Forelimb muscle (tissue), 1 donor: ENCODE measurements around the gene TLL2. TPM values are rescaled to one million over a fixed set of nuclear protein-coding genes. Genes with fewer than 3 reads are reported as not detected.

ENCODE experiments used
- DNase-seq: peaks from one replicate; pipeline ENCODE4 v3.0.0-alpha.2; 2013; ENCODE audit warnings: low read depth
- polyA plus RNA-seq: library from polyadenylated mRNA; unstranded; fragments of 120-200 nt; gene quantifications from one replicate; pipeline ENCODE4 v1.2.1, GENCODE V29; 2013; ENCODE audit not compliant: insufficient read length

Gene TLL2
- polyA plus RNA-seq, 1 donor, result 2.1 TPM

DNA sequence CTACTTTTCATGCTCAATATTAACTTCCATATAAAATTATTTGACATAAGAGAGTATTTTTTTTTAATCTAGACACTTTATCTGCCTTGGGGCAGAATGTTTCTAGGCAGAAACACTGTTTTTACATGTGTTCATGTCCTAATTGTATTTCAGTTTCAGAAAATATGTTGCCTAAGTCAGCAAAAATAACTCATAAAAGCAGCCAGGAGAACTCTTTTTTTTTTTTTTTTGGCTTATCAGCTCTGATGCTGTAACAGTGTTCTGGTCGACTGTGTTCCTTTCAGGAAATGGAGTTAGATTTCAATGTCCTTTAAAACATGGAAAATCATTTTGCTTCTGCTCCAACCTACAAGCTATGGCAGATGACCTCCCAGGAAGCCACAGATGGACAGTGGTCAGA, 91.7 kb downstream of the TLL2 start:
- DNase-seq, result no peak

DNA sequence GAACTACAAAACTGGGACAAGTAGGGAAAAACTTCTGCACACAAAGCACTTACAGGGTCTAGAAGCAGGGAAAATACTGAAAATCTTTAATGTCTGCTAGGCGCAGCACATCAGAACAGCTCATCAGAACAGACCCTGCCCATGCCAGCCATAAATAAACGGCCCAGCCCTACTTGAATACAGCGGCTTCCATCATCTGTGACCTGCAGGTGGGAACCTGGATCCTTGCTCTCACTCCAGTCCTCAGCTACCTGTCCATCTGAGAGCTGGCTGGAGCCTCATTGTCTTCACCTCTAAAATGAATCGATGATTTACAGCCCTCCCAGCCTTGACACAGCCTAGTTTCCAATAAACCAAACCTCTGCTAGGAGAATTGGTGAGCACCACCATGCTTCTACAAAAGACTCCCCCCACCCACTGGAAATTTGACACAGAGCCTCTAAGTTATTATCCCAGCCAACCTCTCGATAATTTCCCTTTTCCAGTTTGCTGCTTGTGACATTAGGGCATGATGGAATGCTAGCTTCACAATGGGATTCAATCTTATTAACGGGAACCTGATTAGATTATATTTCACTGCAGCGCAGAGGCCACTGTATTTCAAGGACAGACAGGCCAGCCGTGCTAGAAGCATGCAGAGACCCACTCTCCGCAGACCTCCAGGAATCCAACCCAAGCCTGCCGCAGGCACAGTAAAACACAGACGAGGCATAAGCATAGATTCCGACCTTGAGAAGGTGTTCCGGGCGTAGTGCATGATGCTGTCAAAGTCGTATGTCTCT, 93.3 kb downstream of the TLL2 start:
- no peak for DNase-seq

DNA sequence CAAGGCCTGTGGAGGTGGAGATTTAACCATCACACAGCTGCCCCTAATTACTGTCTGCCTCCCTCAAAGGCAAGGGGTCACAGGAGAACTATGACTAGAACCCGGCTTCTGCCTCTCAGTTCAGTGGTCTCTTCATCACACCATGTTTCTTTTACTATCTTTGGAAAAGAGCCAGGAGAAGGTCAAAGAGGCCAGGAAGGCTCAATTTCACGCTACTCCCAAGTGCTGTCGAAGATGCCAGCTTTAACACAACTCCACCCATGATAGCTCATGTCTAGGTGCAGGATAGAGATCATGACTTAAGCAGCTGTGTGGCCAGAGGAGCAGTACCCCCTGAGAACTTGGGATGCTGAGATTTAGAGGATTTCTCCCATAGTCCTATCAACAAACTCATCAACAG, 94.4 kb downstream of the TLL2 start:
- DNase-seq, result no peak

DNA sequence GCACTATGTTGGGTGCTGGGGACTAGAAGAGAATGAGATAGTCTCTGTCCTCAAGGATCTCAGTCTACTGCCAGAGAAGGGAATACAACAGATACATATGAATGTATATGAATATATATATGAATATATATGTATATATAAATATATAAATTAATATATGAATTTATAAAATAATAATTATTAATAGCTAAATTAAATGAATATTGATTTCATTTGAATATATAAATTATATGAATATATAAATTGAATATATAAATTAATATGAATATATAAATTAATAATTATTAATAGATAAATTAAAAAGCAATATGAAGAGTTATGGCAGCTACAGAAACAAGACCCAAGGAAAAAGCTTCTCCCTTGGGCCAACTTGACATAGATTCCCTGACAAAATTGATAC, 95.1 kb downstream of the TLL2 start:
- DNase-seq, result no peak

DNA sequence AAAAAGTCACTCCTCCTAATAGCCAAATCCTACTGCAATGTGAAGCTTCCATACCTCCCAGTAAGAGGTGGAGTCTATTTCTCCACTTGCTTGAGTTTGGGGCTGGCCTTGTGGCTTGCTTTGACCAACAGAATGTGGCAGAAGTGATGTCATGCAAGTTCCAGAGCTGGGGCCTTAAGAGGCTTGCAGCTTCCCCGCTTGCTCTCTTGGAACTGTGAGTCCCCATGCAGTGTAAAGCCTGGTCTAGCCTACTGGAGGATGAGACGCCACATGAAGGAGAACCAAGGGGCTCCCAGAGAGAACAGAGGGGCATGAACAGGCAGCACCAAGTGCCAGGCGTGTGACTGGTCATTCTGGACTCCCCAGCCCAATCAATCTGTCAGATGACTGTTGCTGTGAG, 96.3 kb downstream of the TLL2 start:
- DNase-seq, result no peak

DNA sequence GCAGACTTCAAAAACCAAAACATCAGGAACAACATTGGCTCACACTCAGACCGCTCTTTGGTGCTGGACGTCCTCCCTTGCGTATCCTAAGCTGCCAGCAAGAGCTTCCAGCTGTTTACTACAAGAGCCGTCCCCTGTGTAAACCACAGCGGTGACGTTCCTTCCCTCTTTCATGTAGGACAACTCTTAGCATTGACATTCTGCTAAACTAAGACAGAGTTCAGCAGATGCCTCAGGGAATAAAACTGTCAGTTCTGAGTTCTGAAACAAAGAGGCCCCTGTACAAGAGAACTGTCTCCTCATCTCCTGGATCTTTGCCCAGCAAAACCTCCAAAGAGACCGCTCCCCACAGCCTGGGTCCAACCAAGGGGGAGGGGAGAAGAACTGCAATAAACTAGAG, 97.1 kb downstream of the TLL2 start:
- DNase-seq, result peak; percentile 40

DNA sequence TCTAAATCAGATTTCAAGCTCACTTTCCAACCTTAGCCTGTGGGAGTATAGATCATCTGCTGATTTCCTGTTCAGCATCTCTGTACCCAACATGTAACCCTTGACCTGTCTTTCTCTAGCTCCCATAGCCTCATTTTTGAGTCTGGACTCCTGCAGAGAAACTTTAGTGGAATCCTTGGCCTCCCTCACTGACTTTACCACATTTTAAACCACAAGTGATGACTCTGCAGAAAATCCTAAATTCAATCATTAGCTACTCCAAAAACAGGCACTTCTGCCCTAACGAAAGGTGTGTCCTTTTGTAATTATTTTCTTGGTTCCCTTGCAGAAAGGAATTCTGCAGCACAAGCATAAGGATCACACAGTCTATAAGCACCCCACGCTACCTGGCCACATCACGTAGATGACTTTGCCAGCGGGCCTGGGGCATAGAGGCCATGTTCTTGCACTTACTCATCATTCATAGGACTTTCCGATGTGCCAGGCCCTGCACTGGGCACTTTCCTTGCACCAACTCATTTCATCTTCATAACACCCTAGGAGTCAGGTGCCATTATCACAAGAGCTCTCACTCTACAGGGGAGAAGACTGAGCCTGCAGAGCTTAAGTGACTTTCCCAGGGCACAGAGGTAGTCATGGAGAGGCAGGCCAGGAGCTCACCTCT, 97.7 kb downstream of the TLL2 start:
- DNase-seq, result no peak

DNA sequence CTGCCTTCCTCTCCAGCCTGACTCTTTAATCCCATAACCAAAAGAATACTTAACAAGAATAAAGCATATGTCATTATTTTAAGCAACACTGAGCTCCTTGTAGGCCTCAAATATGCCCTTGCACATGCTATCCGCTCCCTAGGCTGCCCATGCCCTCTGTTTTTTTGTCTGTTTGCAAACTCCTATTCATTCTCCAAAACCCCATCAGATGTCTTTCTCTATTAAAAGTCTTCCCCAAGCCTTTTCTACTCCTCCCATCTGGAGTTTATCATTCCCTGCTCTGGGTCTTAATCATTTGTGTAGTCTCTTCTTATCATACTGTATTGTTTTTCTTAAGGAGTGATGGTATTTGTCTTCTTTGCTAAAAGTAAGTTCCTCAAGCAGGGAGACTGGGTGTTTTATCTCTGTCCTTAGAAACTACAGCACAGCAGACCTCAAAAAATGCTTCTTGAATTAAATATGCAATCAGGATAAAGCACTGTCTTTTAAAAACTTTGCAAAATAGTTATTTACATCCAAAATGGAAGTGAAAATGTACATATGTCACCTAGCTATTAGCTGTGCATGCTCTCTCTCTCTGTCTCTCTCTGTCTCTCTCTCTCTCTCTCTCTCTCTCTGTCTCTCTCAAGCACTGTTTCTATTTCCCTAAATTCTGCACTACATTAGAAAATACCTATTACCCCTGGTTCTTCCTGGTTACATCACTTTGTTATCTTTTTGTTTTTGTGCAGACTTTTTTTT, 98.4 kb downstream of the TLL2 start:
- no peak for DNase-seq

DNA sequence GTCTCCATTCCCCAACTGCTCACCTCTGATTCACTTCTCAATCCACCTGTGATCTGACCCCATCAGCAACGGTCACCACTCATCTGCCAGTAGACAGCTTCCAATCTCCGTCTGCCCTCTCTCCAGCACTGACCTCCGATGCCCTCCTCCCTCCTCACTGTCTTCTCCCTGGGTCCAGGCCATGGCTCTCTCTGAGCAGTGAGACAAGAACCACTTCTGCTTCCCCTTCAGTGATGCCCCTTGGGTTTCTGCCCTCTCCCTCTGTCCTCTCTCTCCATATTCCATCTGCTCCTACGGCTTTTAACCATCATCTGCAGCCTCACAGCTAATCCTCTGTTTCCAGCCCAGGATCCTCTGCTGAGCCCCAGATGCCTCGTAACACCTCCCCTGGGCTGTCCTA, 99.4 kb downstream of the TLL2 start:
- no peak for DNase-seq

DNA sequence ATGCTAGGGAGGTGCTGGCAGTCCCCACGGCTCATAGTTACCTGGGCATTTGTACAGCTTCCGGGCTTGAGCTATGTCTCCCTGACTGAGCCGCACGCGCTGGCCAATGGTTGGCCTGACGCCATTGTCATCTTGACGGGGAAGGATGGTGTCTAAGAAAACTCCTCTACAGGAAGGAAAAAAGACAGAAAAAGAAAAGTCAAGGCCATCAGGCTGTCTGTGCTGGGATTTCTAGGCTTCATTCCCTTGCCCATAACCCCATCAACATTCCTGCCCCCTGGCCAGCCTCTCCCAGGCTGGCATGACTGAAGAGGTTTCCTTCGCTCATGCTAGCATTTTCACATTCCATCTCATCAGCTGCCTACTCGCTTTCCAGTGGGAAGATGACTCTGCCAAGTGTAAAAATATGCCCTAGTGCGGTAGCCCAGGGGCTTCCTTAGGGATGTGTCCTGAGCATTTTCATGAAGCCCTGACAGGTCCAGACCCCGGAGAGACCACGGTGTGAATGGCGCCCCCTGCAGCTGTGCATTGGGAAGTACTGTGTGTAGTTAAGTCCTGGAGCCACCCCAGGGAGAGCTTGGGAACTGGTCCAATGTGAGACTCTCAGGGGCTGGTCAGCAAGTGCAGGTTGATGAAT, 100.5 kb downstream of the TLL2 start:
- no peak for DNase-seq

DNA sequence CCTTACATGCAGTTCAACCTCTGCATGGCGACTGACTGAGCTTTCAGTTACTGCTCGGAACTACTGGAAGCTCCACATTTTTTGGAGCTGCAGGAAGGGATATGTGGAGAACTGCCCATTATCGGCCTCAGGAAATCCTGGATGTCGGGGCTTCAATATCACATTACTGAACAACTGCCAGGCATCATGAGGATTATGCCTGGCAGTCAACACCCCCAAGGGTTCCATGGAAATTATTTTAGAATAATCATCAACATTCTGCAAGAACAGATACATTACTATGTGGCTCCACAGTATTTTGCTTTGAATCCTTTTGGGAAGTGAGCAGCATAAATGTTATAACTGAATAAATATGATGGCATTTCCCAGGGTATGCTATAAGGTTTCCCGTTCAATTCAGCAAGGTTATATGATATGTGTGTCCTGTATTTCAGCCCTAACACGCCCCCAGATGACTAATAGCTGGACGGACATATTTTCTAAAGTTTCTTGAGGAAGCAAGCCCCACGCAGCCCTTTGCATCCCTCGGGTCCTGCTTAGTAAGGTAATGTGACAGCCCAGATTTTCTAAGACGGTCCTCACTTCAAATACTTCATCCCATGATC, 101.9 kb downstream of the TLL2 start:
- DNase-seq, result no peak

DNA sequence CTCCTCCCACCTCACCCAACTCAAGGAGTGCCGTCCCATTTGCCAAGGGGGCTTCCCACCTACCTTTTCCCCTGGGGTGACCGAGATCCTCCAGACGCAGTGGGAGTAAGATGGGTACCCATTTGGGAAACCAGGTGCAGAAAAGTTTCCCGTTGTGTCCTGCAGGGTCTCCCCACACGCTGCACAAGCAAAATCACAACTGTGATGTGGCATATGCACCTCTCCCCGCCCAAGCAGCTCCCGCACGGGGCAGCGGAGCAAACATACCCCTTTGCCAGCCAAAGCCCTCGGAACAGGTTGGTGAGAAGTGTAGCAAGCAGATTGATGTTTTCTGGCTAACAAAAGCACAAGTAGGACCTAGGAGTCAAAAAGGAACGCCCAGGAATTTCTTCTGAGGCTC, 103.4 kb downstream of the TLL2 start:
- no peak for DNase-seq

DNA sequence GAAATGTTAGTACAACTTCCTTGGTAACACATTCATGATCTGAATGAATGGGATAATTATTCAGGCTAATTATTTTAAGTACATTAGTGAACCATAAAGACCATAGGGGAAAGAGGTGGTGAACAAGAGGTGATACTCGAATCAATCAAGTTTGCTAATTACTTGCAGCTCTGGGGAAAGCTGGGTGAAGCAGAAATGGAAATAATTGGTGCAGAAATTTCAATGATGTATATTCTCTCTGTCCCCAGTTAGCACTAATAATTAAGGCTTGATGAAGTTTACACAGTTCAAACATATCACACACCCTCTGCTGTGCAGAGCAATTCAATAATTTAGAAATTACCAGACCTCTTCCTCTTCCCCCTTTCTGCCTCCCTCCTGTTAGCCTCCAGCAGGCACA, 105.5 kb downstream of the TLL2 start:
- DNase-seq, result no peak

DNA sequence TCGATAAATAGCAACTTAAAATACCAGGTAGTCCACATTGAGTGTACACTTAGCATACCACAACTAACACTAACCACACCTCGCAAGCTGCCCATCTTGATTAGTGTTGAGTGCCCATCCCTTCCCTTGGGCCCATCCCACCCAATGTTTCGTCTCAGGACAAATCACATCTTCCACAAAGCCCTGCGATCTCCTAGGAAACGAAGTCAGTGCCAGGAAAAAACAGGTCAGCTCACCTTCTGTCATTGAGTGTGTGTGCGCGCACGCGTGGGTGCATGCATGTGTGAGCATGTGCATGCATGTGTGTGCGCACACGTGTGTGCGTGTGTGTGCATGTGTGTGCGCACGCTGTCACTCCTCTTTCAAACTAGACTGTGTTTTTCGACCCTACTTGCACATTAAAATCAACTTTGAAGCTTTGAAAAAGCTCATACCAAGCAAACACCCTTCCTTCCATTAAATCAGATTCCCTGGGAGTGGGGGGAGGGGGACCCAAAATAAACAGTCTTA, 106.1 kb downstream of the TLL2 start:
- no peak for DNase-seq

DNA sequence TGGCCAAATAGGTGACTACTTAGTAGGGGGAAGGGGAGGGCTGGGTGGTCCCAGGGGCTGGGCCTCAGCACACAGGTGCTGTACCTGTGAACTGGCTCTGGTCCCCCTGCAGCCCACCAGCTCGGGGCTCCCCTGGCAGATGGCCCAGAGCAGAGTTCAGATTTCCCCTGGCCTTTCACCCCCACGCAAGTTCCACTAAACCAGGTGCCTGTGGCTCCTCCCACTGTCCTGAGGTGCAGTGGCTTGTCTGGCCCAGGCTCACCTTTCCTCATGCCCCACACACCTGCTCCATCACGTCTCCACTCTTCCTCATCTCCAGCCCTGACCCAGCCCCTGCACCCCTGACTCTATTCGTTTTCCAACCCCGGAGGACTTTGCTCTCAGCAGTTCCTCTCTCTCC, 107.6 kb downstream of the TLL2 start:
- DNase-seq, result no peak

DNA sequence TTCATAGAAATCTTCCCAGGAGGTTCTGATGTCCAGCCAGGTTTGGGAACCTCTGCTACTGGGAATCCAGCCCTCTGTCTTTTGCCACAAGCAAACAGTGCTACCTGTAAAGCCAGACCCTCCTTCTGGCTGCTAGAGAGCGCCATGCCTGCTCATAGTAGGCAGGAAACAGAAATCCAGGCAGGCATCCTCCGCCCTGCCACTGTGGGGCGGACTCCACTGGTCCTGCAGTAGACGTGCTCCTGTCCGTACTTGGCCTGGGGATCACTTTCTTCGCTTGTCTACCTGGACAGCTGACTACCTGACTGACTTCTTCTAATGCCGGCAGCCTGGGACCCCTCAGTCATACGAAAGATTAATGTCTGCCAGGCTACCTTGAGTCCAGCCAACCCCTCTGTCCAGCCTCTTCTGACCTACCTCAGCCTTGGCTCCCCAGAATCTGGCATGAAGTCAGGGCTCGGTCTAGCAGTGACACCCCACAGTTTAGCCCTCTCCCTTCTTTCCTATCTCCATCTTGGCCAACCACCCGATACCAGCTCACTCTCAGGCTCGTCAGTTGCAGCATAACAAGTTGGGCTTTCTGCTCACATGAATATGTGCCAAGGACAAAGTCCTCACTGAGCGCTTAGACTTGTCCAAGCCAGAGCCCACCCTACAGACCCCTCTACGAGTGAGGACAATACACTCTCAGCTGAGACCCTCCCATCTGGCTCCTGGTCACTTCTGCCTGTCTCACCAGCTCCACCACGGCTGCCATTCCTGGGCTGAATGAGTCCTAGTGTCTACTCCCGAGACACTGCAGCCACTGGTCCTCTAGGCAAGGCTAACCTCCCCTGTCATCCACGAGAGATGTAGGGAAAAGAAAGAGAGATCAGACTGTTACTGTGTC, 111.1 kb downstream of the TLL2 start:
- no peak for DNase-seq

DNA sequence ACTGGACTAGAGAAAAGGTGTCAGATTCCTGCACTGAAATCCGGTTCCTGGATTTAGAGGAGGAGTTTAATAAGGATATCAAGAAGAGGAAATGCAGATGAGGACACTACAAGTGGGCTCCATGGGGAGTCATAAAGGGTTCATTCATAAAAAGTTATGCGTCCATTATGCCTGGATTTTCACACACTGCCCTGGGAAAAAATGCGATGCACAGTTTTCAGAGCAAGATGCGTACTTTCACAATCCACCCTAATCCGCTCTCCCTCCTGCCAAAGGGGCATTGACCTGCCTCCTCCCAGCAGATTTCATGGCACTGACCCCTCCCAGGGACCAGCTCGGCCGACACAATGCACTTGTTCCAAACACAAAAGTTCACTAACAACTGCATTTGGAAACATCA, 112.7 kb downstream of the TLL2 start:
- no peak for DNase-seq

DNA sequence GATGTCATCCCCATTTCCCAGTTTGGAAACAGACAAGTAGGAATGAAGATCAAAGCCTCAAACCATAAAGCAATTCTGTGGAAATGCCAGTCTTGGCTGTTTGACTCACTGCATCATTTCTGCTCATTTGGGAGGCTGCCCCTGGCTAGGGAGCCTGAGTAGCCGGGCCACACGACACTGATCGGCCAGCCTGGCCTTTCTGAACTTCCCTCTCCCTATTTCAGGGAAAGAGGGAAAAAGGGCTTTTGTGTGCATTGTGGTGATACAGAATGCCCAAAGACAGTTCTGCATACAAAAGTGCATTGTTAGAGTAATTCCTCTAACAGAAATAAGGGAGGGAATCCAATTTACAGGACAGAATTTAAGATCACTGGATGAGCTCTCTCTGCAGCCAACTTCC, 113.3 kb downstream of the TLL2 start:
- DNase-seq, result no peak

DNA sequence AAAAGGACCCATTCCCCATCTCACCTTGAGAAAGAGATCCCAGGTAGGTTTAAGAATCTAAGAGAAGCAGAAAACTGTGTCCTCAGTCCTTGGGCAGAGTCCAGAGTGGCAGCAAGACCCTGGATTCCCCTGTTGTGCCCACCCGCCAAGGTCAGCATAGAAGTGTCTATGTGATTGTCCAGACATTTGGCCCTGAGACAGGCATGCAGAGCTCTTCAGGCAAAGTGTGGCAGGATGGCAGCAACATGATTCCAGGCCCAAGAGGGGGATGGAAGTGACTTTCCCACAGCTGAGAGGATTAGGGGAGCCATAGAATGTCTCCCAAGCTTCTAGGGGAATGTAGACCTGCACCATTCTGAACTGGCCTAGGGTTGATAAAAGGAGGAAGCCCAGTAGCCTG, 115.8 kb downstream of the TLL2 start:
- no peak for DNase-seq

DNA sequence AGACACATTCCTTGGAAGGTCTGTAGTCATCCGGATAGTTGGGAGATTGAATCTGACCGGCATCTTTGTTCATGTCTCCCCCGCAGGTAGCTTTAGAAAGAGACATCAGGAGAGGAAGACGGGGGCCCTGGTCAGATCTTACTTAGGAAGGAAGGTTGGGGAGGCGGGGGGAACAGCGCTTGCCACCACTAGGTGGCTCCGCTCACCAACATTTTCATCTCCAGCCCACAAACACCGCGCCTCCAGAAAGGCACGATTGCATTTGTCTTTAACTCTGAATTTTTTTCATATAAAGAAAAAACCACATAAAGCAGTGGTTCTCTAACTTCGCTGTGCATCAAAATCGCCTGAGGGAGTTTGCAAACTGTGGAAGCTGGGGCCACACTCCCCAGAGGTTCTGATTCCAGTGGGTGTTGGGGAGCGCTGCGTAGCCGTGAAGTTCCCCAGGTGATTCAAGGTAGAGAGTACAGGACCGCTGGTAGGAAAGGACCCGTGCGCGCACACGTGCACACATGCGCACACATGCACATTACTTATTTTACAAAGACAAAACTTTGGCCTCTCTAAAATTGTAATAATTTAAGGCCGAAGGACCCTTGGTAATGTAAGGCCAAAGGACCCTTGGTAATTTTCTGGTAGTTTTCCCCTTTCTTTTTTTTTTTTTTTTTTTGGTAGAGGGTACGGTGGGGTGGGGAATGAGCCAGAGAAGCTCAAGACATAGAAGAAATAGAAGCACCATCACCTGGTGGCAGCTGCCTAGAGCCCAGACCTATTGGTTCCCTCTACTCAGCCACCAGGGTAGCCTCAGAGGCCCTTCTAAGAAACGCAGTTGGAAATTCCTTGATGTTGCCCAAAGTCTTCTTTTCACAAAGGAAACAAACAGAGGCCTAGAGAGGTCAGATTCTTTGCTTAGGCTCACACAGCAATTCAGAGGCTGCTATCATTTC, 117.5 kb downstream of the TLL2 start:
- DNase-seq, result peak; percentile 60
